Loucy (cell line): ENCODE measurements around the gene RNF19B.

Source experiments
- H2AFZ ChIP-seq: fragments of 200-600 bp; sonication (generic); 2 replicates; pipeline ENCODE4 v1.6.0; 2016; ENCODE audit warnings: antibody characterized with exemption, mild to moderate bottlenecking, low read length, moderate library complexity
- H3F3A ChIP-seq: fragments of 200-600 bp; 2 replicates; pipeline ENCODE4 v1.6.0; 2016; ENCODE audit warnings: antibody characterized with exemption, low read depth, mild to moderate bottlenecking
- H3K27me3 ChIP-seq: fragments of 200-600 bp; sonication (generic); 2 replicates; pipeline ENCODE4 v1.6.1; 2014; ENCODE audit warnings: low read length, mild to moderate bottlenecking; ENCODE audit not compliant: insufficient read depth, poor library complexity, severe bottlenecking
- H3K36me3 ChIP-seq: fragments of 200-600 bp; sonication (generic); 2 replicates; pipeline ENCODE4 v1.6.1; 2016; ENCODE audit warnings: low read length; ENCODE audit not compliant: insufficient read depth
- H3K4me1 ChIP-seq: fragments of 200-600 bp; sonication (generic); 2 replicates; pipeline ENCODE4 v1.5.1; 2014; ENCODE audit warnings: low read length, mild to moderate bottlenecking; ENCODE audit not compliant: insufficient read depth, poor library complexity, severe bottlenecking
- H3K4me2 ChIP-seq: fragments of 200-600 bp; sonication (generic); 2 replicates; pipeline ENCODE4 v1.6.0; 2014; ENCODE audit warnings: antibody characterized with exemption, low read length, low read depth, mild to moderate bottlenecking; ENCODE audit not compliant: poor library complexity, severe bottlenecking
- H3K4me3 ChIP-seq: fragments of 200-600 bp; sonication (generic); 2 replicates; pipeline ENCODE4 v1.5.1; 2014; ENCODE audit warnings: low read length, mild to moderate bottlenecking, mixed read lengths; ENCODE audit not compliant: poor library complexity, severe bottlenecking
- H3K79me2 ChIP-seq: fragments of 200-600 bp; sonication (generic); 2 replicates; pipeline ENCODE4 v1.6.1; 2014; ENCODE audit warnings: low read length; ENCODE audit not compliant: insufficient read depth
- H3K9ac ChIP-seq: fragments of 200-600 bp; sonication (generic); 2 replicates; pipeline ENCODE4 v1.6.0; 2014; ENCODE audit warnings: mild to moderate bottlenecking, low read depth, low read length, moderate library complexity; ENCODE audit not compliant: poor library complexity, severe bottlenecking
- H3K9me2 ChIP-seq: fragments of 200-600 bp; sonication (generic); replicated peaks from 2 replicates; pipeline ENCODE4 v1.6.1; 2016; ENCODE audit warnings: low read depth, low read length, mixed read lengths
- H3K9me3 ChIP-seq: fragments of 200-600 bp; sonication (generic); 2 replicates; pipeline ENCODE4 v1.6.1; 2014; ENCODE audit warnings: mild to moderate bottlenecking, antibody characterized with exemption, low read length, low read depth; ENCODE audit not compliant: insufficient read depth
- H4K20me1 ChIP-seq: fragments of 200-600 bp; sonication (generic); 2 replicates; pipeline ENCODE4 v1.6.0; 2014; ENCODE audit warnings: antibody characterized with exemption, low read length, mild to moderate bottlenecking; ENCODE audit not compliant: insufficient read depth, poor library complexity, severe bottlenecking
- CTCF ChIP-seq: fragments of 200-600 bp; sonication (generic); conservative IDR thresholded peaks from 2 replicates; pipeline ENCODE4 v1.5.1; 2014; ENCODE audit warnings: mild to moderate bottlenecking, antibody characterized with exemption, low read length
- EZH2phosphoT487 ChIP-seq: fragments of 200-600 bp; IDR thresholded peaks from 2 replicates; pipeline ENCODE4 v1.6.1; 2018; ENCODE audit warnings: antibody characterized with exemption, mild to moderate bottlenecking, moderate library complexity, borderline replicate concordance

The RNF19B gene

GRCh38 chr1:33004613-33005012 lies 40.0 kb upstream of the RNF19B start:
- Histone ChIP-seq H3K4me3 (no peak overlapping the region), H3K9ac (no peak overlapping the region), H3K4me2 (no peak overlapping the region), H3K4me1 (no peaks in the 10 kb centered on the region), H3K27me3 (no peaks in the 10 kb centered on the region), H3K9me3 (no peaks in the 10 kb centered on the region), H2AFZ (no peak overlapping the region), H3K79me2 (no peaks in the 10 kb centered on the region), H3F3A (no peaks in the 10 kb centered on the region), H4K20me1 (no peaks in the 10 kb centered on the region), H3K9me2 (no peaks in the 10 kb centered on the region), H3K36me3 (peaks cover 23% of the 10 kb centered on the region; the same call in 1 of the 2 replicates)
- TF ChIP-seq CTCF (no peak), EZH2phosphoT487 (no peak)

GRCh38 chr1:33003657-33004056 lies 39.0 kb upstream of the RNF19B start:
- H3K4me3 ChIP-seq, result no peak overlapping the region
- H4K20me1 ChIP-seq, result no peaks in the 10 kb centered on the region
- no peak overlapping the region for H3K4me2 ChIP-seq
- no peaks in the 10 kb centered on the region for H3K9me3 ChIP-seq
- no peaks in the 10 kb centered on the region for H3K27me3 ChIP-seq
- no peak overlapping the region for H3K9ac ChIP-seq
- H3K4me1 ChIP-seq, result peaks cover 2% of the 10 kb centered on the region
- no peak overlapping the region for H2AFZ ChIP-seq
- no peaks in the 10 kb centered on the region for H3K9me2 ChIP-seq
- TF ChIP-seq EZH2phosphoT487, result no peak
- no peaks in the 10 kb centered on the region for H3K79me2 ChIP-seq
- H3K36me3 ChIP-seq, result peaks cover 14% of the 10 kb centered on the region; the same call in 1 of the 2 replicates
- no peaks in the 10 kb centered on the region for H3F3A ChIP-seq

GRCh38 chr1:33002006-33002405 lies 37.4 kb upstream of the RNF19B start:
- H3K9ac ChIP-seq, result no peak overlapping the region
- no peaks in the 10 kb centered on the region for H3K9me2 ChIP-seq
- H3K4me2 ChIP-seq, result no peak overlapping the region
- no peak overlapping the region for H3K4me3 ChIP-seq
- H4K20me1 ChIP-seq, result no peaks in the 10 kb centered on the region
- peaks cover 14% of the 10 kb centered on the region for H3K4me1 ChIP-seq
- no peaks in the 10 kb centered on the region for H3K9me3 ChIP-seq
- no peak overlapping the region for H2AFZ ChIP-seq
- H3K79me2 ChIP-seq, result no peaks in the 10 kb centered on the region
- no peaks in the 10 kb centered on the region for H3K36me3 ChIP-seq
- H3K27me3 ChIP-seq, result no peaks in the 10 kb centered on the region
- H3F3A ChIP-seq, result no peaks in the 10 kb centered on the region
- no peak for TF ChIP-seq EZH2phosphoT487
- no peak for TF ChIP-seq CTCF

- Histone ChIP-seq H3K9me2 (no peaks in the 10 kb centered on the region), H3K4me2 (no peak overlapping the region), H3K9ac (no peak overlapping the region), H3F3A (no peaks in the 10 kb centered on the region), H3K36me3 (no peaks in the 10 kb centered on the region), H3K4me3 (no peak overlapping the region), H3K4me1 (peaks cover 14% of the 10 kb centered on the region), H3K27me3 (no peaks in the 10 kb centered on the region), H3K79me2 (no peaks in the 10 kb centered on the region), H2AFZ (no peak overlapping the region), H3K9me3 (no peaks in the 10 kb centered on the region), H4K20me1 (no peaks in the 10 kb centered on the region)
- TF ChIP-seq EZH2phosphoT487 (no peak), CTCF (peak; percentile 57)
These were observed 36.7 kb upstream of the RNF19B start for GRCh38 chr1:33001282-33001681.
